DND-41 (cell line): Measurements from ENCODE around the gene ADAP2.

Experiments used
- CTCF ChIP-seq: IDR thresholded peaks from 2 replicates; pipeline ENCODE4 v1.5.1; 2012; ENCODE audit warnings: borderline replicate concordance, low read length, moderate library complexity, mild to moderate bottlenecking; ENCODE audit not compliant: poor library complexity, severe bottlenecking; ENCODE audit errors: extremely low read depth
- EZH2 ChIP-seq: IDR thresholded peaks from 3 replicates; pipeline ENCODE4 v1.6.1; 2012; ENCODE audit warnings: borderline replicate concordance, low read depth, mild to moderate bottlenecking, moderate library complexity, low read length, inconsistent platforms; ENCODE audit not compliant: severe bottlenecking

GRCh38 chr17:30920282-30920681, 1.5 kb upstream of the ADAP2 start:
- no peak for TF ChIP-seq CTCF
- TF ChIP-seq EZH2, result no peak
